ENCODE measurements around the gene DACT3.

Gene DACT3

DNA sequence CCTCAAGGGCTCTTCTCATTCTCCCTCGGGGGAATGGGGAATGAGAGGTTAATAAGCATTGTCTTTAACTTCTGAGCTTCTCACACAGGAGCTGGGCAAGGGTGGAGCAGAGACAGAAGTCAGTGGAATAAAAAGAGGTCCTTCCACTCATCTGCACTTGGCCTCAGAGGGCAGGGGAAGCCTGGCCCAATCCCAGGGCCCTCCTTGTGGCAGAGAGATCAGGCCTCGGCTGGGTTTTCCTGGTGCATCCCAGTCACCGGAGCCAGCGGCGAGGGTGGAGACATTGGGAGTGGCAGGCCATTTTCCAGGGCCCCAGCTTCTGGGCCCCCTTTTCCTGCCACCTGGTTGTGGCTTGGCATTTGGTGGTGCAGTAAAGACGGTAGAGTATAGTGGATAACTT lies 49.2 kb downstream of the DACT3 start:
- DNase-seq (ENCODE audit: low read depth in 2 of 2), result no peak

DNA sequence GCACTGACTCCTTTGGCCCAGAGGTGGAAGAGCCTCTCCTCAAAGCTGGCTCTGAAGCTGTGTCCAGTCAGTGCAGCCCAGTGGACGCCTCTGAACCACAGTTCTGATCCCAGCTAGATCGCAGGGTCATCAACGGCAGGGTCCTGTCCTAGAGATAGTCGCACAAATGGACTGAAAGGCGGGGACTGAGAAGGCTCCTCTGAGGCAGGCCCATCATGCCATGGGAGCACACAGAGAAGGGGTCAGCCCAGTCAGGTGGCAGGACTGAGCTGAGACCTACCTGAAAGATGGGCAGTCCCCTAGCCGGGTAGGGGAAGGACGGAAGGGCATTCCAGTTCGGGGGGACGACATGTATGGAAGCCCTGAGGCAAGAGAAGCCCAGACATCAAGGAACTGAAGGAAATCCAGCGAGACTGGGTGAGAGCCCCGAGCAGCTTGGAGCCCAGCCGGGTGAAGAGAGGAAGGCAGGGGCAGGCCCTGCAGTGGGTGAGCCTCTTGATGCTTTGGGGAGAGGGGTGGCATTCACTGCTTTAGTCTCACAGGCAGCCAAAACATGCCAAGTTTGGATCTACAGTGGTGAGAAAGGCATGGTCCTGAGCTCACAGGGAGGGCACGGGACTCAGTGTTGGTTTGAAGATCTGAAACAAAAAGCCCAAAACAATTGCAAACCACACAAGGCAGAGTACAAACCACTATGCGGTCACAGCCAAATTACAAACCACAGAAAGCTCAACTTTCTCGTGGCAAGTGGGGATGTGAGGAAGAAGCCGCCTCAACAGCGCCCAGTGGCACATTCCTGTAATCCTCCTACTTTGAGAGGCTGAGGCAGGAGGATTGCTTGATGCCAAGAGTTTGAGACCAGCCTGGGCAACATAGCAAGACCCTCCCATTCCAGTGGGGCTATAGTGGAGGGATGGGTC lies 49.9 kb downstream of the DACT3 start:
- DNase-seq (ENCODE audit: low read depth in 2 of 2), result no peak

DNA sequence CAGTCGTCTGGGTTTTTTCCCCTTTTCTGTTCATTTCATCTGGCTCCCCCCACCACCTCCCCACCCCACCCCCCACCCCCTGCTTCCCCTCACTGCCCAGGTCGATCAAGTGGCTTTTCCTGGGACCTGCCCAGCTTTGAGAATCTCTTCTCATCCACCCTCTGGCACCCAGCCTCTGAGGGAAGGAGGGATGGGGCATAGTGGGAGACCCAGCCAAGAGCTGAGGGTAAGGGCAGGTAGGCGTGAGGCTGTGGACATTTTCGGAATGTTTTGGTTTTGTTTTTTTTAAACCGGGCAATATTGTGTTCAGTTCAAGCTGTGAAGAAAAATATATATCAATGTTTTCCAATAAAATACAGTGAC lies 50.6 kb downstream of the DACT3 start:
- no peak for DNase-seq (ENCODE audit: low read depth in 2 of 2)

DNA sequence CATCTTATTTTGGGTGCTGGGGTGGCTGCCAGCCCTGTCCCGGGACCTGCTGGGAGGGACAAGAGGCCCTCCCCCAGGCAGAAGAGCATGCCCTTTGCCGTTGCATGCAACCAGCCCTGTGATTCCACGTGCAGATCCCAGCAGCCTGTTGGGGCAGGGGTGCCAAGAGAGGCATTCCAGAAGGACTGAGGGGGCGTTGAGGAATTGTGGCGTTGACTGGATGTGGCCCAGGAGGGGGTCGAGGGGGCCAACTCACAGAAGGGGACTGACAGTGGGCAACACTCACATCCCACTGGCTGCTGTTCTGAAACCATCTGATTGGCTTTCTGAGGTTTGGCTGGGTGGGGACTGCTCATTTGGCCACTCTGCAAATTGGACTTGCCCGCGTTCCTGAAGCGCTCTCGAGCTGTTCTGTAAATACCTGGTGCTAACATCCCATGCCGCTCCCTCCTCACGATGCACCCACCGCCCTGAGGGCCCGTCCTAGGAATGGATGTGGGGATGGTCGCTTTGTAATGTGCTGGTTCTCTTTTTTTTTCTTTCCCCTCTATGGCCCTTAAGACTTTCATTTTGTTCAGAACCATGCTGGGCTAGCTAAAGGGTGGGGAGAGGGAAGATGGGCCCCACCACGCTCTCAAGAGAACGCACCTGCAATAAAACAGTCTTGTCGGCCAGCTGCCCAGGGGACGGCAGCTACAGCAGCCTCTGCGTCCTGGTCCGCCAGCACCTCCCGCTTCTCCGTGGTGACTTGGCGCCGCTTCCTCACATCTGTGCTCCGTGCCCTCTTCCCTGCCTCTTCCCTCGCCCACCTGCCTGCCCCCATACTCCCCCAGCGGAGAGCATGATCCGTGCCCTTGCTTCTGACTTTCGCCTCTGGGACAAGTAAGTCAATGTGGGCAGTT lies 51.2 kb downstream of the DACT3 start:
- DNase-seq (ENCODE audit: low read depth in 2 of 2), result no peak

DNA sequence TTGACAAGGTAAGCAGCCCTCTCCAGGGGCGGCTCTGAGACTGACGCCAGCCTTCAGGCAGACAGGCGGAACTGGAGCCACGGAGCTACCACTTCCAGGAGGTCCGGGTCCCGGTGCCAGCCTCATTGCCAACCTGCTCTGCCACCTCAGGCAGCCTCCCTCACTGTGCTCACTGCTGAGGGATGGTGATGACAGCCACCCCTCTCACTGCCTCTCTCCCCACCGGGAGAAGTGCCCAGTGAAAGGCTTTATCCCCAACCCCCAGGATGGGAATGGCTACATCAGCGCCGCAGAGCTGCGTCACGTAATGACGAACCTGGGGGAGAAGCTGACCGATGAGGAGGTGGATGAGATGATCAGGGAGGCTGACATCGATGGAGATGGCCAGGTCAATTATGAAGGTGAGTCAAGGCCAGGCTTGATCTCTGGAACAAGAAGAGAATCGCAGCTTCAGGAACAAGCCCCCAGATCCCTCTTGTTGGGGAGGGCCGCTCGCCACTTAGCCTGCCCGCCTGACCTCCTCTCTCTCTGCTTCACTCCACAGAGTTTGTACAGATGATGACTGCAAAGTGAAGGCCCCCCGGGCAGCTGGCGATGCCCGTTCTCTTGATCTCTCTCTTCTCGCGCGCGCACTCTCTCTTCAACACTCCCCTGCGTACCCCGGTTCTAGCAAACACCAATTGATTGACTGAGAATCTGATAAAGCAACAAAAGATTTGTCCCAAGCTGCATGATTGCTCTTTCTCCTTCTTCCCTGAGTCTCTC lies 52.2 kb downstream of the DACT3 start:
- DNase-seq (ENCODE audit: low read depth in 2 of 2), result no peak

DNA sequence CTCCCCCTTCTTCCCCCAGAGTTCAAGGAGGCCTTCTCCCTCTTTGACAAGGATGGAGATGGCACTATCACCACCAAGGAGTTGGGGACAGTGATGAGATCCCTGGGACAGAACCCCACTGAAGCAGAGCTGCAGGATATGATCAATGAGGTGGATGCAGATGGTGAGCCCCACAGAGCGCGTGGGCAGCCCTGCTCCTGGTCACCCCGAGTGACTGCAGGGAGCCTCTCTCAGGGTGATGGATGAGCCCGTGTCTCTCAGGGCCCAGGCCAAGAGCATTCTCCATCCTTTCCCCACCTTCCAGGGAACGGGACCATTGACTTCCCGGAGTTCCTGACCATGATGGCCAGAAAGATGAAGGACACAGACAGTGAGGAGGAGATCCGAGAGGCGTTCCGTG lies 52.8 kb downstream of the DACT3 start:
- no peak for DNase-seq (ENCODE audit: low read depth in 2 of 2)

DNA sequence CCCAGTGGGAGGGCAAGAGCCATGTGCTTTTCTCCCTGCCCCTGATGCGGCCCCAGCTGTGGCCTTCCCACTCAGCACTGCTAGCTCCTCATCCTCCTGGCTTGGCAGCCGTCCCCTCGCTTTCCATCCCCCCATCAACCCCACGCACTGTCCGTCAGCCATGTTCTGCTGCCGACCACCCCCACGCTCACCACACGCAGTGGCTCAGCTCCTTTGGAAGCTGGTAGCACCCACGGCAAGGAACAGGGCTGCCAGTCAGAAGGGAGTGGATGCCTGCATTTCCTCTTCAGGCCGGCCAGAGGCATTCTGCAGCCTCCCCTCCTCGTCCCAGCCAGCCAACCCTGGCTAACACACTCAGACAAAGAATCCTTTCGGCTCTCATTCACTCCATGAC lies 53.5 kb downstream of the DACT3 start:
- DNase-seq (ENCODE audit: low read depth in 2 of 2), result no peak

DNA sequence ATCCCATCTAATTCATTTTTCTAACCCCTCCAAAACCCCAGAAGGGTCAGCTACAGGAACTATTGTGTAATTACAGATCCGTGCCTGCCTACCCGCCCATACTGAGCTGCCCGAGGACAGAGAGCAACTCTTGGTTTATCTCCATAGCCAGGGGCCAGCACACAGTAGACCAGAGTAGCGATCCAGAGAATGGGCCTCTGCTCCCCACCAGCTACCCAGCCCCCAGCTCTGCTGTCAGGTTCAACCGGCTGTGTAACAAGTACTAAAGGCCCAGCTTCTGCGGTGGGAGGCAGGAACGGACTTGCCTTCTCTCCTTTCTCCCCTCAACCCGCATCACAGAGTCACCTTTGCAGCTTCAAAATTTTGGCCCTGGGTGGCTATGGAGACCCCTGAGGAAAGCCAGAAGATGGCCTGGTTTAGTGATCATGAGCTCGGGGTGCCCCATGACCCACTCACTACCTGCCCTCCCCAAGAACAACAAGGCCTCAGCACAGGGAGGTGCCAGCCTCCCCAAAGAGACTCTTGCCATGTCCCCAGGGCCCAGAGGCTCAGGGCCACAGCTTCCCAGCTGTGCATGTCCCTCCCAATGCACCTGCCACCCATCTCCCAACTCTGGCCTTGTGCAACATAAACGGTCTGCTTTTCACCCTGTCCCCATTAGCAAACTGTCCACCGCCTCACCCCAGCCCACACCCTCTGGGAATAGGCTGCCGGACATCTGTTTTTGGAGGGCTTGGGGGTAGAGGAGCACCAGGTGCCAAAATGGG lies 54.1 kb downstream of the DACT3 start:
- no peak for DNase-seq (ENCODE audit: low read depth in 2 of 2)

DNA sequence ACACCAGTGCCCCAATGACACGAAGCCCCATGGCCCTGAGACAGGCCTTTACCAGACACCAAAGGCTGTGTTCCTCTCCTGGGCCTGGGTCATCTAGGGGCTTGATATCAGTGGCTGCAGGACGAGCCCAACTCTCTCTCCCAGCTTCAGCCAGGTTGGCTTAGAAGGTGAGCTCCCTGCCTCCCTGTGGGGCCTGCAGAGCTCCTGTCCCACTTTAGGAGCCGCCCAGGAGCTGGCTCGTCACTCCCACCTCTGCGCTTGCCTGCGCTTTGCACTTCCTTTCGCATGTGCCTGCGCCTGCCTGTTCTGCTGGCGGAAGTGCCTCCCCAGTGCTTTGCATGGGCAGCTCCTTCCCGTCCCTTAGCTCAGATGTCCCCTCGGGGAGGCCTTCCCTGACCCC lies 55.0 kb downstream of the DACT3 start:
- no peak for DNase-seq (ENCODE audit: low read depth in 2 of 2)

DNA sequence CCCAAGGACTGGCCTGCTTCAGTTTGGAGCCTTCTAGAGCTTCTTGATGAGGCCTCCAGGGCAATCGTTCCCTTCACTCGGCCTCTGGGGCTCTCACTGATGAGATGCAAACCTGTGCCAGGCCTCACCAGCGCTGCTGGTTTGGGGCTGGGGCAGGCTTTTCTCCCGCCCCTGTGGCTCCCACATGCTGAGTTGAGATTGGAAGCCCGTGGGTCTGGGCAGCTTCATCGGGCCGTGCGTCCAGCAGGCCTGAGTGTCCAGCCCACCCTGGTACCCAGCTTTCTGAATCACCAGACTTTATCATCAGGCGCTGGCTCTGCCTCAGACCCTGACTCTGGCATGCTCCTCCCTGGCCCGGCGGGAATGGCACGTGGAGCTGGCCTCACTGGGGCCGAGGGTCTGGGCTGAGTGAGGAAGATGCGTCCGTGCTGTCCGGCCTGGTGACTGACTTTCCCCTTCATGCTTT lies 55.6 kb downstream of the DACT3 start:
- DNase-seq (ENCODE audit: low read depth in 2 of 2), result no peak

DNA sequence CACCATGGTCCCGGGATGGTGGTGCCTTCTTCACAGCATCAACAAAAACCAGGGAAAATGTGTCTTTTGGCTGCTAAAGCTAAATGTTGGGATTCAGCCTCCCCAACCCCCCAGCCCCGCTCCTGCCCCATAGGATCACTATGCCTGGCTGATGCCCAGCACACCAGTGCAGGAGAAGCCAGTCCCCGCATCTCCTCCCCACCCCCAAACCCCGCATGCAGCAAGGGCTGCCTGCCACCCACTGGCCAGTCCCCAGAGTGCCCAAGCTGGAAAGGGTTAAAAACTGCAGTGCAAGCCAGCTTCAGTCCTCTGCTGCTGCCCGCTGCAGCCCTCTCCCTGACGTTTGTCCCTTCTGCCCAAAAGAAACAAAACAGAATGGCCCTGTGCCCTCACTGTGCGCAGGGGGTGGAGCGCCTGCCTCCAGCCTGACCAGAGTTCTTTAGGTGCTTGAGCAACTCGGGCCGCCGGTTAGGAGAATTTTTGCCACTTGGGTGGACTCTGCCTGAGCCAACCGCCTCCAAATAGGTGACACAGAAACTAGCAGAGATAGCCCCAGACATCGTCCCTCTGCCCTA lies 56.1 kb downstream of the DACT3 start:
- DNase-seq (ENCODE audit: low read depth in 2 of 2), result no peak

DNA sequence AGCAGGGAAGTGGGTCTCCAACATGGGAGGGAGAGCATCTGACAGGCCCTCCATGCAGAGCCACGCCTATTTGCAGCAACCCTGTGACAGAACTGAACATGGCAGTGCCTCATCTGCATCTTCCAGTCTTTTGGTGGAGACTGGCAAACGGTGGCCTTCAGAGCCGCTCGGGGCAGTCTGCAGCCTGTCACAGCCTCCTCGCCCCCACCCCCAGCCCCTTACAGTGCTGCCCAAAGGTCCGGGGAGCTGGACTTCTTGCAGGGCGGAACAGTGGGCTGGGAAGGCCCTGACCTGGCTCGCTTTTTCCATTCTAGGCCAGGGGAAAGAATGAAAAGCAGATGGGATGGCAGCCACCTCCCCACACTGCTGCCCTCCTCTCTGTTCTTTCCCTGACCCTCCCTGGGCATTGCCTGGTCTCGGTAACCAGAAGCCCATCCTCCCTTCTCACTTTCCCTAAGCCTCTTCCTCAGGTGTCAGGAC lies 57.2 kb downstream of the DACT3 start:
- no peak for DNase-seq (ENCODE audit: low read depth in 2 of 2)

DNA sequence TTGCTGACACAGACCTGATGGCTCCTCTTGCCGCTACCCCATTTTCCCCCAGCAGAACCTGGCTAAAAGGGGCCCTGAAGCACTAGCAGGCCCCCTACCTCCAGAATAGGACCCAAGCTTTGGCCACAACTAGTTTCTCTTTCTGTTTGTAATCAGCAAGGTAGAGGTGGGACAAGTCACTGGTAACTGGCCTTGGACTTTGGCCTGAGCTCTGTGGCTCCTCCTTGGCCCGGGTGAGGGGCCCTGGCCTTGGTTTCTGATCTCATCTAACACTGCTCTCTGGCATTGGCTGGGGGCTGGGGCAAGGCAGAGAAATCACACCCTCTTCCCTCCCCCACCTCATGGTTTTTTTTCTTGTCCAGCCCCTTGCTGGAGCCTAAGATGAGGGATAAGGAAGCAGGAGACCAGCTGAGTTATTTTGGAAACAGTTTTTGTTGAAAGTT lies 57.8 kb downstream of the DACT3 start:
- no peak for DNase-seq (ENCODE audit: low read depth in 2 of 2)

DNA sequence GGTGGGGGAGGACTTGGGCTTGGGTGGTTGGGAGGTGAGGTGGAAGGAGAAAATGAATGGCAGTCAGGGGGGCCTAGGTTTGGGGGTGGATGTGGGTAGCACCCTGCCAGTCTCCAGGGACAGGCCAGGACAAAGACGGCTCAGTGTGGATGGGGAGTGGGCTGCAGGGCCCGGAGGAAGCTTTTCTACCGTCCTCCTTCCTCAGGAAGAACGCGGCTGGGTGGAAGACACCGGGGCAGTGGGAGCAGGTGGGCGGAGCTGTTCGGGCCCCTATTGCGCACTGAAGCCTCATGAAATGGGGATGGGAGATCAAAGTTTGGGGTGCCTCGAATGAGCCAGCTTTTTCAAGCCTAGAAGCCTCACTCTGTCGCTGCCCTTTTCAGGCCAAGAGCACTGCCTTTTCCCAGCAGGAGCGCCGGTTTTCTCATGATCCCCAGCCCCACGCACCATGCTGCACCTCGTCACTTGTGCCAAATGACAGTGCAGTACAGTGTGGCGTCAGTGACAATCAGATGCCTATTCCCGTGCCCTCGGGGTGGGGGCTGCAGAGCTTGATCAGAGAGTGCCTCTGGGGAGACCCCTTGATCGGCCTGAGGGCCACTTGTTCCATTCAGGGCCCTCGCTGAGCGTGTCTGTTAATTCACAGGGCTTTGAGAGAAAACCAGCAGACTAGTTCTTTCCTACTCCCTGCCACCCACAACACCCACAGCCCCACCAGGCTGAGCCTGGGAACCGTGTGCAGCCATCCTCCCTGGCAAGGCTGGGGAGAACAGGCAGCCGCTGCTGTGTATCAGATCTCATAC lies 58.4 kb downstream of the DACT3 start:
- DNase-seq (ENCODE audit: low read depth in 2 of 2), result peak; percentile 43 to 49

DNA sequence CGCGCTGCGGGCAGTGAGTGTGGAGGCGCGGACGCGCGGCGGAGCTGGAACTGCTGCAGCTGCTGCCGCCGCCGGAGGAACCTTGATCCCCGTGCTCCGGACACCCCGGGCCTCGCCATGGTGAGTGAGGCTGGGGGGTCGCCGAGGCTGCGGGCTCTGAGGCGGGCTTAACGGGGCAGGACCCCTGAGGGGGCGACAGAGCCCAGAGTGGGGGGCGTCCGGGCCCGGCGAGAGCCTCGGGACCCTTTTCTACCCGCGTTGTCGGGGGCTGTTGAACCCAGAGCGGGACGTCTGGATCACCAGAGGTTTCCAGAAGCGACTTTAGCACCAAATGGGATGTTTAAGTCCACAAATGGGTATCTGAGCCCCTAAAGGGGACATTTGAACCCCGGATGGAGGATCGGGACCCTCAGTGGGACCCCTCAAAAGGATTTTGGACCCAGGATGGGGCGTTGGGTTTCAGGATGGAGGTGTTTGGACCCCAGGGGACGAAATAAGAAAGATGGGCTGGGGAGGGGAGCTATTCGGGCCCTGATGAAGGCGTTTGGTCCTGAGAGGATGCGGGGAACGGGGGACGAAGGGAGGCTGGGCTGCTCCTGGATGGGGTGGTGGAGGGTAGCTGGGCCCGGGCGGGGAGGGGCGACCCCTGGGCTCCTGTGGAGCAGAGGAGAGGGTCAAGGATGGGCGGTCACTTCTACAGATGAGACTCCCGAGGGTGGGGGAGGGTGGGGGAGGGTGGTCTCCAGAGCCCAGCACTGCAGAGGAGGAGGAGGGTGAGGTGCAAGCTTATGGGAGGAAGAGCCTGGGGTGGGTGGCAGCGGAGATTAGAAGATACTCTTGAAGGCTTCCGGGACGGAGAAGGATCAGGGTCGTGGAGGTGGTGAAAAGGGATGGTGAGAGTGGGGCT lies 59.4 kb downstream of the DACT3 start, which contains the start of gene CALM3:
TSS of gene CALM3 (plus strand) at position 13 of the 907 bp plus-strand sequence. CDS start at position 118, 105 bp downstream.
- DNase-seq (ENCODE audit: low read depth in 2 of 2), result no peak

DNA sequence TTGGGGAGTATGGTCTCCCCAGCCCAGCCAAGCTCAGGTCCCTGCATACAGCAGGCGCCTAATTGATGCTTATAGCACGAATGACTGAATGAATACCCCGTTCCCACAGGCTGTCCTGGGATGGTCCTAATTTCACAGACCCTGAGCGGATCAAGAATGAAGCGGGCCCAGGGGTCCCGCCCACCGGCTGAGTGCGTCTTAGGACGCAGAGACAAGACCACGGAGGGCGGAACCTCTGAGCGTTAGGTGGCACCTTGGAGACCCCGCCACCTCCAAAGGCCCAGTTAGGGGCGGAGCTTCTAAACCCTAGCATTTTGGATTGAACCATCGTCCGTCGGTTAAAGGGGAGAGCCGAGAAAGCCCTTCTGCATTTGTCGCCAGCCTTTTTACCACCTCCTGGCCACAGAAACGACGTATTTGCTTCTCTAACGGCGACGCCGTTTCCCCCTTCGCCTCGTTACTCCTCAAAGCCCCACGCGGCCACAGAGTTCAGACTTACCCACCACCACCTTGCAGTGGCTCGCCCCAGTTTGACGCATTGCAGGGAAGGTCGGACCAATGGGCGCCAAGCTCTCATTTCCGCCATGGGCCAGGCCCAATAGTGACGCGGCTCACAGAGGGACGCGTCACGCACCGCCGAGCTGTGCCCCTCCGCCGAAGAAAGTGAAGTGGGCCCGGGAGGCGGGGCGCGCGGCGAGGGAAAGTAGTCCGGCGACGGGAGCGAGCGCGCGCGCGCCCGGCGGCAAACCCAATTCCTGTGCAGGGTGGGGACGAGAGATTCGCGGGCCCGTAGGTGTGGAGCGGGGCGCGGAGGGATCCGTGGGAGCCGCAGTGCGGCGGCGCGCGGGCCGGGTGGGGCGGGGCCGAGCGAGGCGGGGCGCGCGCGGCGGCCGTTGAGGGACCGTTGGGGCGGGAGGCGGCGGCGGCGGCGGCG lies 60.3 kb downstream of the DACT3 start:
- DNase-seq (ENCODE audit: low read depth in 2 of 2), result peak; percentile 97

DNA sequence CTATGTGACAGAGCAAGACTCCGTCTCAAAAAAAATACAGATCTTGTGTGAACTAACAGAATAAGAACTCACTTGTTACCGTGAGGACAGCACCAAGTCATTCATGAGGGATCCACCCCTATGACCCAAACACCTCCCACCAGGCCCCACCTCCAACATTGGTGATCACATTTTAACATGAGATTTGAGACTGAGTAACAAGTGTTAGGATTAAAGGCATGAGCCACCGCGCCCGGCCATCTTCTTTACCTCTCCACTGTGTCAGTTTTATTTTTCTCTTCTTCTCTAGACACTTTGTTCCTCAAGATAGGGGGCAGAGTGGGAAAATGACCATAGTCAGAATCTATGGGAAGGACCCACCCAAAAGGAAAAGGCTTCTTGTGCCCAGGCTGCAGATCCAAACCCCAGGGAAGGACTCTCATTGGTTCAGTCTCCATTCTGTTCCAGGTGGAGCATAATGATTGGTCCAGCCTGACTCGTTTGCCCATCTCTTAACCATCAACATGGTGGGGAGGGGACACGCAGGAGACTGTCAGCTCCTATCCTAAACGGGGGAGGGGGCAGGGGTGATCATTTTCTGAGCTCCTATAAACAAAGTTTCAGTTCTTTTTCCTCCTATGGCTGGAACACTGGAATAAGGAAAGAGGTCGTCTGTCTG lies 61.1 kb downstream of the DACT3 start:
- DNase-seq (ENCODE audit: low read depth in 2 of 2), result no peak
